ENCODE results near the gene WIPI1. TPM values are rescaled to one million over a fixed set of nuclear protein-coding genes. Genes with fewer than 3 reads are reported as not detected.

WIPI1 gene
- total and polyA plus RNA-seq, 2 of the 13 experiments (the other 11 are each of a cell fraction or from before 2014, with no cell fraction given), result 29.4 to 141 TPM

DNA sequence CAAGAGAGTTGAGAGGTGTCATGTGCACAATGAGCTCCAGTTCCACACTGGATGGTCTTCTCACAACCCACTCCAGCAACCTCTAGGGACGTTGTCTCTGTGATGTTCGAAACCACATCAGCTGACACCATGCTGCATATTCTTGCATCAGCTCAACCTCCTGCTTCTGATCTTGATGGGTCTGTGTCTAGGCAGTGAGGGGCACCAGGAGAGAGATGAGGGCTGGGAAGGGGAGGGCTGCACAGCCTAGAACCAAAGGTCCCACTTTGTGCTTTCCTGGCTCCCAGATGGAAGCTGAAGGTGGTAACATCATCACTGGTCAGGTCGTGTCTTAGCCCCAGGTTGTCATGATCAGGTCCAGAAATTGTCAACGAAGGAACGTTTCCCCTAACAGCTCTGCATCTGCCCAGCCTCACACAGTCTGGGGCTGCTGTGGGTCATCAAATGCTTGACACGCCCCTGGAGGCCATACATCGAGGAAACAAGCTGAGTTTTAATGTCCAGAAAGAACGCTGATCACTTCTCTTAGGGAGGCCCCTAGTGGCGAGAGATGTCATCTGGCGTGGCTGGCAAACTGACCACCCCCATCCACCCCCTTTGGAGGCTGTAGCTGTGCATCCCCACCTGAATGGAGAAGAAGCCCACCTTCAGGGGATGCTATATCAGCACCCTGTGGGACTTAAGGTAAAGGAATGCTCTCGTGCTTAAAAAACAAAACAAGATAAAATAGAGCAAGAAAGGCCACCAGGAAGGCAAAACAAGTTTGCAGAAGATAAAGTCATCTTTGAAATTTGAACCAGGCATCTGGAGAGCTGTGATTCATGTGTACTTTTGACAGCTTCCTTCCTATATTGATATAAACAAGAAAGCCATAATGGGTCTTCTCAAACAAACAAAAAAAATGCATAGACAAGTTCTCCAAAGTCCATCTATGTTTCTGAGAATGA lies 58.3 kb downstream of the WIPI1 start (continued):
- TF ChIP-seq RCOR2 (CRISPR knock-in tag; IDR thresholded peaks at IDR 0.05) (peak; percentile 63; the same call in 1 of the 2 replicates), GATAD2A (CRISPR knock-in tag; IDR thresholded peaks at IDR 0.05) (peak; percentile 72), ZNF747 (CRISPR knock-in tag; IDR thresholded peaks at IDR 0.05; ENCODE audit: borderline replicate concordance) (peak; percentile 90; the same call in 1 of the 2 replicates), ZNF614 (CRISPR knock-in tag; IDR thresholded peaks at IDR 0.05; ENCODE audit: borderline replicate concordance) (peak; percentile 87), NFYB (CRISPR knock-in tag; IDR thresholded peaks at IDR 0.05) (no peak), REPIN1 (CRISPR knock-in tag; IDR thresholded peaks at IDR 0.05; ENCODE audit: borderline replicate concordance, low read depth) (peak; percentile 72; the same call in 1 of the 2 replicates), ZBTB14 (CRISPR knock-in tag; IDR thresholded peaks at IDR 0.05) (peak; percentile 37; the same call in 1 of the 2 replicates), KMT2A (CRISPR knock-in tag; IDR thresholded peaks at IDR 0.05) (0 out of 2 replicates have a peak, but pooled peaks have one; percentile 49), SATB2 (CRISPR knock-in tag; IDR thresholded peaks at IDR 0.05) (no peak), ZNF761 (CRISPR knock-in tag; conservative IDR thresholded peaks at IDR 0.05) (0 out of 2 replicates have a peak, but pooled peaks have one; percentile 59), HOXA3 (CRISPR knock-in tag; IDR thresholded peaks at IDR 0.05) (peak; percentile 76), CHD2 (IDR thresholded peaks at IDR 0.05; ENCODE audit: low read depth, low read length) (peak; percentile 9; the same call in 1 of the 2 replicates), MIER3 (CRISPR knock-in tag; IDR thresholded peaks at IDR 0.05; ENCODE audit: borderline replicate concordance) (peak; percentile 36; the same call in 1 of the 2 replicates), RAD21 (CRISPR knock-in tag; IDR thresholded peaks at IDR 0.05) (peak; percentile 98), ATM (IDR thresholded peaks at IDR 0.05; ENCODE audit: borderline replicate concordance) (no peak), ZNF225 (CRISPR knock-in tag; IDR thresholded peaks at IDR 0.05) (0 out of 2 replicates have a peak, but pooled peaks have one; percentile 76), NONO (IDR thresholded peaks at IDR 0.05) (no peak), NONO (CRISPR knock-in tag; conservative IDR thresholded peaks at IDR 0.05) (0 out of 2 replicates have a peak, but pooled peaks have one; percentile 34), ZFP36 (IDR thresholded peaks at IDR 0.05; ENCODE audit: borderline replicate concordance, low read depth, low read length, partially characterized antibody) (peak; percentile 20), ZNF83 (CRISPR knock-in tag; IDR thresholded peaks at IDR 0.05; ENCODE audit: borderline replicate concordance) (no peak), PITX1 (CRISPR knock-in tag; IDR thresholded peaks at IDR 0.05) (peak; percentile 52; the same call in 1 of the 2 replicates), ZNF468 (CRISPR knock-in tag; IDR thresholded peaks at IDR 0.05) (no peak)
- TF ChIP-seq, protein P1, sequence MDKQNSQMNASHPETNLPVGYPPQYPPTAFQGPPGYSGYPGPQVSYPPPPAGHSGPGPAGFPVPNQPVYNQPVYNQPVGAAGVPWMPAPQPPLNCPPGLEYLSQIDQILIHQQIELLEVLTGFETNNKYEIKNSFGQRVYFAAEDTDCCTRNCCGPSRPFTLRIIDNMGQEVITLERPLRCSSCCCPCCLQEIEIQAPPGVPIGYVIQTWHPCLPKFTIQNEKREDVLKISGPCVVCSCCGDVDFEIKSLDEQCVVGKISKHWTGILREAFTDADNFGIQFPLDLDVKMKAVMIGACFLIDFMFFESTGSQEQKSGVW (CRISPR knock-in tag; IDR thresholded peaks at IDR 0.05; ENCODE audit: borderline replicate concordance), result no peak
- TF ChIP-seq, protein P2, sequence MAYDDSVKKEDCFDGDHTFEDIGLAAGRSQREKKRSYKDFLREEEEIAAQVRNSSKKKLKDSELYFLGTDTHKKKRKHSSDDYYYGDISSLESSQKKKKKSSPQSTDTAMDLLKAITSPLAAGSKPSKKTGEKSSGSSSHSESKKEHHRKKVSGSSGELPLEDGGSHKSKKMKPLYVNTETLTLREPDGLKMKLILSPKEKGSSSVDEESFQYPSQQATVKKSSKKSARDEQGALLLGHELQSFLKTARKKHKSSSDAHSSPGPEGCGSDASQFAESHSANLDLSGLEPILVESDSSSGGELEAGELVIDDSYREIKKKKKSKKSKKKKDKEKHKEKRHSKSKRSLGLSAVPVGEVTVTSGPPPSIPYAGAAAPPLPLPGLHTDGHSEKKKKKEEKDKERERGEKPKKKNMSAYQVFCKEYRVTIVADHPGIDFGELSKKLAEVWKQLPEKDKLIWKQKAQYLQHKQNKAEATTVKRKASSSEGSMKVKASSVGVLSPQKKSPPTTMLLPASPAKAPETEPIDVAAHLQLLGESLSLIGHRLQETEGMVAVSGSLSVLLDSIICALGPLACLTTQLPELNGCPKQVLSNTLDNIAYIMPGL (CRISPR knock-in tag; IDR thresholded peaks at IDR 0.05; ENCODE audit: borderline replicate concordance in 1 of 2, low read depth in 1 of 2), result peak; percentile 79 to 89
- TF ChIP-seq, protein P3, sequence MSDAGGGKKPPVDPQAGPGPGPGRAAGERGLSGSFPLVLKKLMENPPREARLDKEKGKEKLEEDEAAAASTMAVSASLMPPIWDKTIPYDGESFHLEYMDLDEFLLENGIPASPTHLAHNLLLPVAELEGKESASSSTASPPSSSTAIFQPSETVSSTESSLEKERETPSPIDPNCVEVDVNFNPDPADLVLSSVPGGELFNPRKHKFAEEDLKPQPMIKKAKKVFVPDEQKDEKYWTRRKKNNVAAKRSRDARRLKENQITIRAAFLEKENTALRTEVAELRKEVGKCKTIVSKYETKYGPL (CRISPR knock-in tag; IDR thresholded peaks at IDR 0.05), result no peak

Data from HepG2 (cell line).